Karpas-422 (cell line): ENCODE results near the gene ARL4A. TPM values are rescaled to one million over a fixed set of nuclear protein-coding genes. Genes with fewer than 3 reads are reported as not detected.
"Not testable (repeated sequence)": the region's sequence is repeated elsewhere in the genome, so short reads cannot be mapped to it uniquely, and the experiment has no call there.

Experiments used
- DNase-seq: peaks from one replicate; pipeline ENCODE4 v3.0.0-alpha.2; 2015
- H2AFZ ChIP-seq: fragments of 200-600 bp; sonication (generic); 2 replicates; pipeline ENCODE4 v1.6.1; 2014; ENCODE audit warnings: antibody characterized with exemption, low read length, mixed read lengths
- H3K27ac ChIP-seq: fragments of 200-600 bp; sonication (generic); 2 replicates; pipeline ENCODE4 v1.5.1; 2014; ENCODE audit warnings: mild to moderate bottlenecking, low read length, moderate library complexity
- H3K27me3 ChIP-seq: fragments of 200-600 bp; sonication (generic); 2 replicates; pipeline ENCODE4 v1.6.1; 2014; ENCODE audit warnings: low read length, mixed read lengths
- H3K36me3 ChIP-seq: fragments of 200-600 bp; sonication (generic); 2 replicates; pipeline ENCODE4 v1.6.1; 2014; ENCODE audit warnings: low read length, mixed read lengths; ENCODE audit not compliant: insufficient read depth
- H3K4me1 ChIP-seq: fragments of 200-600 bp; sonication (generic); 2 replicates; pipeline ENCODE4 v1.6.1; 2014; ENCODE audit warnings: mild to moderate bottlenecking, low read length, mixed read lengths
- H3K4me2 ChIP-seq: fragments of 200-600 bp; sonication (generic); 2 replicates; pipeline ENCODE4 v1.6.1; 2014; ENCODE audit warnings: low read length, low read depth, mild to moderate bottlenecking; ENCODE audit not compliant: poor library complexity, severe bottlenecking
- H3K4me3 ChIP-seq: fragments of 200-600 bp; sonication (generic); 2 replicates; pipeline ENCODE4 v1.5.1; 2014; ENCODE audit warnings: mild to moderate bottlenecking, antibody characterized with exemption, low read length, mixed read lengths
- H3K79me2 ChIP-seq: fragments of 200-600 bp; sonication (generic); 2 replicates; pipeline ENCODE4 v1.6.1; 2014; ENCODE audit warnings: mild to moderate bottlenecking, low read length, mixed read lengths
- H3K9ac ChIP-seq: fragments of 200-600 bp; sonication (generic); 2 replicates; pipeline ENCODE4 v1.6.0; 2014; ENCODE audit warnings: low read length
- H3K9me2 ChIP-seq: fragments of 200-600 bp; sonication (generic), shearing (Covaris generic); replicated peaks from 2 replicates; pipeline ENCODE4 v1.6.0; 2014; ENCODE audit warnings: mild to moderate bottlenecking, low read length, moderate library complexity; ENCODE audit not compliant: insufficient read depth
- H3K9me3 ChIP-seq: fragments of 300-700, 200-600 bp; sonication (generic); 2 replicates; pipeline ENCODE4 v1.6.1; 2014; ENCODE audit warnings: low read length, mixed read lengths
- H4K20me1 ChIP-seq: fragments of 200-600 bp; sonication (generic); 2 replicates; pipeline ENCODE4 v1.6.1; 2014; ENCODE audit warnings: mild to moderate bottlenecking, antibody characterized with exemption, low read length, low read depth; ENCODE audit not compliant: insufficient read depth
- total RNA-seq: library from RNA; depleted of rRNA; stranded (reverse); fragments of >200 nt; shearing (Covaris generic); gene quantifications from 2 replicates; pipeline ENCODE4 v1.2.3, GENCODE V29; 2014; ENCODE audit warnings: low replicate concordance

The ARL4A gene
- total RNA-seq, 1 experiment from 2014 or later, result not detected

DNA sequence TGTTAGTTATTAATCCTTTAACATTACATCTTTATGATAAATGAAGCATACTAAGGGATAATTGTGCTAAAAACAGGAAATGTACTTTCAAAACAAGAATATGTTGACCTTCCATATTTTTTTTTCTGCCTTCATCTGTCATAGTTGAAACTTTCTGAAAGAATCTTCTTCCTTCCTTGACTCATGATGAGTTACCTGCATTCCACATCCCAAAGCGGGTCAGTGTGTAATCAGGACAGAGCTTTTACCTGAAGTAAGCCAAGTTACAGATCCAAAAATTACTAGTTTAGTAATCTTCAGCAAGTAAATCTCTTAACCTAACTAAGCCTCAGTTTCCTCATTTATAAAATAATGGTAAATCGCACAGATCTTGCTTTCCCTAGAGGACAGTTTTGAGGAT is 13.4 kb upstream of the ARL4A start:
- no peak for DNase-seq
- Histone ChIP-seq H3K4me1 (peaks cover 5% of the 10 kb centered on the region; the same call in 1 of the 2 replicates), H3K4me3 (no peak overlapping the region), H4K20me1 (no peaks in the 10 kb centered on the region), H3K9ac (no peak overlapping the region), H3K79me2 (no peaks in the 10 kb centered on the region), H3K9me2 (no peaks in the 10 kb centered on the region), H3K27me3 (no peaks in the 10 kb centered on the region), H3K27ac (no peak overlapping the region), H3K36me3 (no peaks in the 10 kb centered on the region), H3K9me3 (no peaks in the 10 kb centered on the region), H3K4me2 (no peak overlapping the region), H2AFZ (no peak overlapping the region)

DNA sequence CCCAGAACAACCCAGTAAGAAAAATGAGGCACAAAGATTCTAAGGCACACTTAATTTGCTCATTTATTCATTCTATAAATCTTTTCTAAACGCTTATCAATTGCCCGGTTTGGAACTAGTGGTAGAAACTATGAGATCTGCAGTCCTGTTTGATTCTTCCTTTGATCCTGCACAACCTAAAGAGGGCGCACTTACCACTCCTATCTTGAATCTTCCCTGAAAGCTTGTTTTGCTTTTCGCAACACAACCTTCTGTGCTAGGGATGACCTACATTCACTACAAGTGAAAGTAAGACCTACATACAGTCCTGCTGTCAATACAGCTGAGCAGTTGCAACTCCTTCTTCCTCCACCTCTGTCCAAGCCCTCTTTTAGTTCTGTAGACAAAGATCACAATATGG is 12.6 kb upstream of the ARL4A start:
- Histone ChIP-seq H3K9ac (no peak overlapping the region), H3K9me2 (no peaks in the 10 kb centered on the region), H3K27ac (no peak overlapping the region), H3K79me2 (no peaks in the 10 kb centered on the region), H3K4me3 (no peak overlapping the region), H3K9me3 (no peaks in the 10 kb centered on the region), H3K4me1 (peaks cover 5% of the 10 kb centered on the region; the same call in 1 of the 2 replicates), H4K20me1 (no peaks in the 10 kb centered on the region), H3K27me3 (no peaks in the 10 kb centered on the region), H3K4me2 (no peak overlapping the region), H2AFZ (no peak overlapping the region), H3K36me3 (no peaks in the 10 kb centered on the region)
- peak; percentile 67 for DNase-seq

DNA sequence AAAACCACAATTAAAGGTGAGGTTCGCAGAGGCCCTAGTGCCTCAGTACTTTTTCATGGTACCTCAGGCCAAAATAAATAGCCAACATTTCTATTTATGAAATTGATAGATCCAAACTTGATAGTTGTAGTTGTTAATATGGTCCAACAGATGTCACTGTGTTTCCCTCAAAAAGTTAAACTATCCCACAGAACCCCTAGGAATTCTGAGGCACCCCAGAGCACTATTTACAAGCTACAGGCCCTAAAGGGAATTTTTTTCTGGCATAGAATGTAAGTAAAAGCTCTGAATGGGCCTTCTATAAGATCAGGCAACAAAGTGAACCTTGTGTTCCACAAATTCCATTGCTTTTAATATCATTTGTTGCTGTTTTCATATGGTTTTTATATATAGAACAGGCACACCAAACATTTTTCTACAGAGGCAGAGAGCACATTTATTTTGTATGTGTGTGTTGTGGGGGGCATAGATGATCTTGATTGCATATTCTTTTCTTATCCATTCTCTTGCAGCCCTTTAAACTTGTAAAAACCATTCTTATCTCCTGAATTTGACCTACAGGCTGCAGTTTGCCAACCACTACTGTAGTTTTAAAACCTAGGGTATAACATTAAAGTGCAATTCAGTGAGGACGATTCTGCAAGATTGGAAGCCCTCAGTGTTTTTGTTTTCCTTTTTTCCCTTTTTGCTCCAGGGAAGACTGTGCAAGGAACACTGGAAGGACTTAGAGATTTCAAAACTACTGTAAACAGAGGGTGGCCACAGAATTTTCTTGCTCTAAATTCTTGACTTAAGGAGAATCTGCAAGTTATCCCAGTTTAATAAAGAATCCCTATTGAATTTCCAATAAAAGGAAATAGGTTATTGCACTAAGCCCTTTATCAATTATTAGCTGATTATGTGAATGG is 3.5 kb upstream of the ARL4A start:
- Histone ChIP-seq H2AFZ (no peak overlapping the region), H3K4me1 (no peaks in the 10 kb centered on the region), H3K4me2 (no peak overlapping the region), H3K9me2 (no peaks in the 10 kb centered on the region), H3K27ac (no peak overlapping the region), H3K27me3 (no peaks in the 10 kb centered on the region), H4K20me1 (no peaks in the 10 kb centered on the region), H3K9ac (no peak overlapping the region), H3K36me3 (no peaks in the 10 kb centered on the region), H3K9me3 (no peaks in the 10 kb centered on the region), H3K79me2 (no peaks in the 10 kb centered on the region), H3K4me3 (no peak overlapping the region)
- DNase-seq, result no peak

DNA sequence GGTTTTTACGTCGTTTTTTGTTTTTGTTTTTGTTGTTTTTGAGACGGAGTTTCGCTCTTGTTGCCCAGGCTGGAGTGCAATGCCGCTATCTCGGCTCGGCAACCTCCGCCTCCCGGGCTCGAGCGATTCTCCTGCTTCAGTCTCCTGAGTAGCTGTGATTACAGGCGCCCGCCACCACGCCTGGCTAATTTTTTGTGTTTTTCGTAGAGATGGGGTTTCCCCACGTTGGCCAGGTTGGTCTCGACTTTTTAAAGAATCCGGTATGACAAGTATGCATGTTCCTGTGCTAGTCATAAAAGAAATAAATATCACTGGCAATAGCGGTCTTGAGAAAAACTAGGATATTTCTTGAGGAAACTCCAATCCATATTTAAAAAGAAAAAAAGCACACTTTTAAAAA is 2.7 kb upstream of the ARL4A start:
- no peak for DNase-seq
- H2AFZ ChIP-seq, result no peak overlapping the region
- H3K27me3 ChIP-seq, result no peaks in the 10 kb centered on the region
- no peaks in the 10 kb centered on the region for H3K79me2 ChIP-seq
- no peaks in the 10 kb centered on the region for H4K20me1 ChIP-seq
- H3K4me2 ChIP-seq, result no peak overlapping the region
- no peak overlapping the region for H3K4me3 ChIP-seq
- H3K9me3 ChIP-seq, result no peaks in the 10 kb centered on the region
- no peak overlapping the region for H3K27ac ChIP-seq
- no peak overlapping the region for H3K9ac ChIP-seq
- H3K9me2 ChIP-seq, result no peaks in the 10 kb centered on the region
- H3K4me1 ChIP-seq, result no peaks in the 10 kb centered on the region
- no peaks in the 10 kb centered on the region for H3K36me3 ChIP-seq

DNA sequence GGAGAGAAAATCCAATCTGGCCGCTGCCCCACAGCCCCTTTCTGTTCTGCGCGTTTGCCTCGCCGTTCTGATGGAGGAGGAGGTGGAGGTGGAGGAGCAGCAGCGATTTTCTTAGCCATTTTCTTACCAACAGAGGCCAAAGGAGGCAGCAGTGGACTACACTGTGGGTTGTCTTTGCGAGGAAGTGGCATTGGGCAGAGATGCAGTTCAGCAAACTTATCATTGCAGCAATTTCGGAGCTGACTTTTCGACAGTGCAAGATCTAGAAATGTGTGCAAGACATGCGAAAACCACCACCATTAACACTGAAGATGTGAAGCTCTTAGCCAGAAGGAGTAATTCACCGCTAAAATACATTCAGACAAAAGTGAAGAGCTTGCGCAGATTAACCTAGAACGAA is 1.9 kb upstream of the ARL4A start:
- Histone ChIP-seq H3K36me3 (no peaks in the 10 kb centered on the region), H3K9ac (no peak overlapping the region), H3K9me3 (no peaks in the 10 kb centered on the region), H3K79me2 (no peaks in the 10 kb centered on the region), H3K27me3 (no peaks in the 10 kb centered on the region), H3K4me3 (no peak overlapping the region), H3K4me2 (no peak overlapping the region), H4K20me1 (no peaks in the 10 kb centered on the region), H3K4me1 (no peaks in the 10 kb centered on the region), H3K27ac (no peak overlapping the region), H2AFZ (no peak overlapping the region), H3K9me2 (no peaks in the 10 kb centered on the region)
- peak; percentile 43 for DNase-seq

DNA sequence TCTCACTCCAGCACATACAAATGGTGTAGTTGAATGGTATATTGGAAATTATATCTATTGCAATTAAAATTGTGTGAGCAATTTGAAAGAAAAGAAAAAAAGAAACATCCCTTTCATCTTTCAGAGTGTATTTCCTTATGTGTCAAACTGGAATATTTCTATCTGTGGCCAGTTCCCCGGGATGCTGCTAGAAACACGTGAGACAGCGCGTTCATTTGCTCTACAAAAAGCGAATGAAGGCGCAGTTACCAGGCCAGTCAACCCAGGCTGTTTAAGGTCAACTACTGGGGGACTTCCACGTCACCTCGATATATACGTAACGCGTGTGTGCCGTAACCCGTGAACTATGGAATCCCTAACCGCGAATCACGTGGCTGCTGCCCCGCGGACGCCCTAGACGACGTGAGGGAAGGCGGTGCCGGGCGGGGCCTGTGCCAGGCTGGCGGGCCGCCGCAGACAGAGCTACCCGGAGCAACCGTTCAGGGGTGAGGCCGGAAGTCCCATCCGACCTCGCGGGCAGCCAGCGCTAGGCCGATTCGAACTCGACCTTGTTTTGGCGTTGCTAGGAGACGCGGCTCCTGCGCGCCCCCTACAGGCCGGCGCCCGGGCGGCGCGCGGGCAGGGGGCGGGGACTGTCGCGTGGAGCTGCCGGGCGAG is 1.1 kb upstream of the ARL4A start:
- no peaks in the 10 kb centered on the region for H3K79me2 ChIP-seq
- H3K9ac ChIP-seq, result no peak overlapping the region
- H3K4me3 ChIP-seq, result no peak overlapping the region
- no peaks in the 10 kb centered on the region for H4K20me1 ChIP-seq
- H3K27ac ChIP-seq, result no peak overlapping the region
- no peak overlapping the region for H3K4me2 ChIP-seq
- H3K9me2 ChIP-seq, result no peaks in the 10 kb centered on the region
- H2AFZ ChIP-seq, result no peak overlapping the region
- H3K36me3 ChIP-seq, result no peaks in the 10 kb centered on the region
- no peaks in the 10 kb centered on the region for H3K4me1 ChIP-seq
- DNase-seq, result no peak
- no peaks in the 10 kb centered on the region for H3K9me3 ChIP-seq
- no peaks in the 10 kb centered on the region for H3K27me3 ChIP-seq

DNA sequence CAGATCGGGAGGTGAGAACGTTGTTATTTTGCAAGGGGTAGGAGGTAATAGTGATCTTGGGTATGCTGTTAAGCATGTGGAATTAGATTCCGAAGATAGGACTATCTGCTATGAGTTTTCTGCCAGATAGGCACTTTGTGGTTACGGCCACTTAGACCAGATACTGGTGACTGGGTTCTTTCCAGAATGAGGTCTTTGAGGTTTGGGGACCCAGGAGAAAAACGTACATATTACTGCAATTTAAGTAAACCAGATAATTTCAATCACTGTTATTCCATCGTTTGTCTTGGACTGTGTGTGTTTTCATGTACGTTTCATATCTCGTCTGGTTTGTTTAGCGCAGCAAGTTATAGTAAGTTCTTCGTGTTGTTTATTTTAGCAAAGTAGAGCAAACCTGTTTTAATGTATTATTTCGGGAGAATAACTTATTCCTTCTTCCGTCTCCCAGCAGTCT is 312 bp downstream of the ARL4A start:
- Histone ChIP-seq H3K9ac (no peak overlapping the region), H2AFZ (no peak overlapping the region), H3K79me2 (no peaks in the 10 kb centered on the region), H3K4me1 (no peaks in the 10 kb centered on the region), H3K27ac (no peak overlapping the region), H3K9me2 (no peaks in the 10 kb centered on the region), H3K36me3 (no peaks in the 10 kb centered on the region), H3K4me2 (no peak overlapping the region), H3K27me3 (no peaks in the 10 kb centered on the region), H4K20me1 (no peaks in the 10 kb centered on the region), H3K4me3 (no peak overlapping the region), H3K9me3 (no peaks in the 10 kb centered on the region)
- no peak for DNase-seq

DNA sequence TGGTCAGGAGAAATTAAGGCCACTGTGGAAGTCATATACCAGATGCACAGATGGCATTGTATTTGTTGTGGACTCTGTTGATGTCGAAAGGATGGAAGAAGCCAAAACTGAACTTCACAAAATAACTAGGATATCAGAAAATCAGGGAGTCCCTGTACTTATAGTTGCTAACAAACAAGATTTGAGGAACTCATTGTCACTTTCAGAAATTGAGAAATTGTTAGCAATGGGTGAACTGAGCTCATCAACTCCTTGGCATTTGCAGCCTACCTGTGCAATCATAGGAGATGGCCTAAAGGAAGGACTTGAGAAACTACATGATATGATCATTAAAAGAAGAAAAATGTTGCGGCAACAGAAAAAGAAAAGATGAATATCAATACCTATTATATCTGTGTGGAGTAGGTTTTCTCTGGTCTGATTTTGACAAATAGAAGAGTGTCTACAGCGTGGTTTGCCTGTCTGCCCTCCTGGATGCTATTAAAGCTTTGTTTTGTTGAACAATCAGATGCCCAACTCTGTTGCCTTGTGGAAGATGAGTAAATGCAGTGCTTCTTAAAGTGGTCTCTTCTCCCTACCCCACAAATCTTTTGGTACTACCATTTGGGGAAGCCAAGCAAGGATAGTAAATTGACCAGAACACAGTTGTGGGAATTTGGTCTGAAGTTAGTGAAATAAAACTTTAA is 1.2 kb downstream of the ARL4A start:
- H2AFZ ChIP-seq, H3K27ac ChIP-seq, H4K20me1 ChIP-seq, H3K4me3 ChIP-seq, H3K9me3 ChIP-seq, H3K4me2 ChIP-seq, H3K27me3 ChIP-seq, H3K9me2 ChIP-seq, H3K36me3 ChIP-seq, H3K79me2 ChIP-seq, DNase-seq, H3K9ac ChIP-seq, H3K4me1 ChIP-seq: not testable (repeated sequence)
